ENCODE measurements around the gene TNPO2.

The TNPO2 gene
- 82.7 to 102 reads per million in 2 donors for total RNA-seq

GRCh38 chr19:12723641-12724426, at the start of gene TNPO2:
Gene TNPO2 (minus strand): TSS chr19:12723932. CDS start chr19:12720977, 2,955 bp downstream.
- DNase-seq, result no peak

GRCh38 chr19:12772323-12772722, 48.6 kb upstream of the TNPO2 start:
- DNase-seq, result no peak

DNA sequence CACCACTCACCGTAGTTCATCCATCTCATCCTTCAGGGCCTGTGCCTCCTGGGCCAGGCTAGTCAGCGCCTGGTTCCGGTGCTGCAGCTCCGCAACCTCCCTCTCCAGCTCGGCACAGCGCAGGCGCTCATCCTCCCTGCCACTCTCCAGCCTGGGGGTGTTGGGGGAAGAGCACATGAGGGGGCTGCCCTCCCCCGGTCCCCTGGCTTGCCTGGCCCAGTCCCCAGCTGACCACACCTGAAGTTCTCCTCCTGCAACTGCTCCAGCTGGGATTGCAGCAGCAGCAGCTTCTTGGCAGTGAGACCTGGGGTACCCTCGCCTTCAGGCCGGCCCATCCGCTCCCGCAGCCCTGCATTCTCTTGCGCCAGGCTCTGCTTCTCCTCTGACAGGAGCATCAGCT, 47.2 kb upstream of the TNPO2 start:
- DNase-seq, result no peak

GRCh38 chr19:12769689-12770088, 46.0 kb upstream of the TNPO2 start:
- no peak for DNase-seq

GRCh38 chr19:12767666-12768065, 43.9 kb upstream of the TNPO2 start:
- no peak for DNase-seq

GRCh38 chr19:12767150-12767549, 43.4 kb upstream of the TNPO2 start:
- DNase-seq, result no peak

DNA sequence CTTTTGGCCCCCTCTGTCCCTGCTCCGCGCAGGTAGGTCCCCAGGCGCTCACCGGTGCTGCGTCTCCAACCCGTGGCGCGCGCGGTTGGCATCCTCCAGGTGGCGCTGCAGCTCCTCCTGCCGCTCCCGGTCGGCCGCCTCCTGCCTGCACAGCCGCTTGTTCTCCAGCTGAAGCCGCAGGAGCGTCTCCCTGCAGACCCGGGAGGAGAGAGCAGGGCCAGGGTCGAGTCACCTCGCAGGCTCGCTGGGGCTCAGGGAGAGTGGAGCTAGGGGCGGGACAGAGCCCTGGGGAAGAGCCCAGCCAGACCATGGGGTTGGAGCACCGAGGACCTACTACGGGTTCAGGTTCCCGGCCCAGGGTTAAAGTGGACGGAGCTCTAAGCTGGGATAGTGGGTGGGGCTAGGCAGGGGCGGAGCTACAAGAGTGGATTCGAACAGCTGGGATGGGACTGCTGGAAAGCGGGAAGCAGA, 42.4 kb upstream of the TNPO2 start:
- no peak for DNase-seq

DNA sequence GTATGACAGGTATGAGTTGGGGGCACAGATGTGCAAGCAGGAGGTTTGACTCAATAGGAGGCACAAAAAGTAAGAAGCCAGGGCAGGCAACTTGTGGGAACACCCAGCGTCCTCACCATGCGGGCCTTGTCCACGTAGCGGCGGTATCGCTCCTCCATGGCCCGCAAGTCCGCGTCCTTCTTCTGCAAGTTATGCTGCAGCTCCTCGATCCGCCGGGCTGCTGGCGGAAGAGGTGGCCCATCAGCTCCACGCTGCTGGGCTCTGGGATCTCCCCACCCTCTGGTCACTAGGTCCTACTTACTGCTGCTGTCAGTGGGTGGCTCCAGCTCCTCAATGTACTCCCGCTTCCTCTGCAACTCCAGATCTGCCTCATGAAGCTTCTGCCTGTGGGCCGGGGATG, 41.0 kb upstream of the TNPO2 start:
- no peak for DNase-seq

GRCh38 chr19:12763100-12763499, 39.4 kb upstream of the TNPO2 start:
- DNase-seq, result no peak

DNA sequence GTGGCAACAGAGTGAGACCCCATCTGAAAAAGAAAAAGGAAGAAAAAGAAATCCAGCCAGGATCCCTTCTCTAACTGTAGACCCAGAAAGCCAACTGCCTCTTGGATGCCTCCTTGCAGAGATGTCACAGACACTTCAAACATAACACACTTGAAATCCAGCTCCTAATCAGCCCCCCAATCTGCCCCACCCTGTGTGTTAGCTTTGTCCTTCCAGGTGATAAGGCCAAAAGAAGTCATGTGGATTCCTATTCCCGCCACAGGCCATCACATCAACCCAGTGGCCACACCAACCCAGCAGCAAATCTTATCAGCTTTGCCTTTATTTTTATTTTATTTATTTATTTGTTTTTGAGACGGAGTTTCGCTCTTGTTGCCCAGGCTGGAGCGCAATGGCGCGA, 36.0 kb upstream of the TNPO2 start:
- no peak for DNase-seq

DNA sequence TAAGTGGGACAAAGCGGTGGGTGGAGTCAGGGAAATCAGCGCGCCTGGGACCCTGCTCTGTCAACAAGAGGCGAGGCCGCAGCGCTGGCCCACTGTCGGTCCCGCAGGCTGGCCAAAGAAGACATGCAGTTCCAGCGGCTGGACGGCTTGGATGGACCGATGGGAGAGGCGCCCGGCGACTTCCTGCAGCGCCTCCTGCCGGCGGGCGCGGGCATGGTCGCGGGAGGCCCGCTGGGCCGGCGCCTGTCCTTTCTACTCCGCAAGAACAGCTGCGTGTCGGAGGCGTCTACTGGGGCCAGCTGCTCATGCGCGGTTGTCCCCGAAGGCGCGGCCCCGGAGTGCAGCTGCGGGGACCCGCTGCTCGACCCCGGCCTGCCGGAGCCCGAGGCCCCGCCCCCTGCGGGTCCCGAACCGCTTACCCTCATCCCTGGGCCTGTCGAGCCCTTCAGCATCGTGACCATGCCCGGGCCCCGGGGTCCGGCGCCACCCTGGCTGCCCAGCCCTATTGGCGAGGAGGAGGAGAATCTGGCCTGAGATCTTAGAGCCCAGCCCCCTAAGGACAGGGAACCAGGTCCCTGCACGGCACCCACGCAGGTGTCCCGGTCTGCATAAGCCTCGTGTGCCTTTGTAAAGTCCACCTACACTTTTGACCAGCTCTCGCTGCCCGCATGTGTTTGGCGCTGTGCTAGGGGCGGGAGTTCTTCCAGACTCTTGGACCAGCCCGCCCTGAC, 34.0 kb upstream of the TNPO2 start:
- DNase-seq, result peak; percentile 38

- no peak for DNase-seq
Observed at GRCh38 chr19:12756150-12756883, 32.6 kb upstream of the TNPO2 start.

- DNase-seq, result no peak
Observed at GRCh38 chr19:12754465-12755196, 30.9 kb upstream of the TNPO2 start.

GRCh38 chr19:12752056-12752781, 28.5 kb upstream of the TNPO2 start:
- no peak for DNase-seq

- no peak for DNase-seq
Observed at GRCh38 chr19:12751635-12752034, 27.9 kb upstream of the TNPO2 start, which contains the start of gene BEST2. Gene BEST2 (plus strand): TSS chr19:12751791. CDS start chr19:12752593, 802 bp downstream.

DNA sequence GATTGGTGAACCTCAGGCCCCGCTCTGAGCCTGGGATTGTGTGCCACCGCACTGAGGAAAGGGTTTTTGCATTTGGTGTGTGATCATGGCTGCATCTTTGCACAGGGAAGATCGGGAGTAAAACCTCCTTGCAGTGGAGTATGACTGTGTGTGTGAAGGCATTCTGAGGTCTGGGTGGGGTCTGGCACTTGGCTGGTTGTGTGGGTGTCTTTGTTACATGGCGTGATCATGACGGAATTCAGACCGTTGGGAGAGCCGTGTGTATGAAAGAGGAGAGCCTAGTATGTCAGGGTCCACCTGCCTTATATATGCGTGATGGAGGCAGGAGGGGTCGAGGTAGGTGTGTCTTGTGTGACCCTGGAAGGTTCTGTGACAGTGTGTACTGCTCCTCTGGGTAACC, 27.1 kb upstream of the TNPO2 start:
- no peak for DNase-seq

DNA sequence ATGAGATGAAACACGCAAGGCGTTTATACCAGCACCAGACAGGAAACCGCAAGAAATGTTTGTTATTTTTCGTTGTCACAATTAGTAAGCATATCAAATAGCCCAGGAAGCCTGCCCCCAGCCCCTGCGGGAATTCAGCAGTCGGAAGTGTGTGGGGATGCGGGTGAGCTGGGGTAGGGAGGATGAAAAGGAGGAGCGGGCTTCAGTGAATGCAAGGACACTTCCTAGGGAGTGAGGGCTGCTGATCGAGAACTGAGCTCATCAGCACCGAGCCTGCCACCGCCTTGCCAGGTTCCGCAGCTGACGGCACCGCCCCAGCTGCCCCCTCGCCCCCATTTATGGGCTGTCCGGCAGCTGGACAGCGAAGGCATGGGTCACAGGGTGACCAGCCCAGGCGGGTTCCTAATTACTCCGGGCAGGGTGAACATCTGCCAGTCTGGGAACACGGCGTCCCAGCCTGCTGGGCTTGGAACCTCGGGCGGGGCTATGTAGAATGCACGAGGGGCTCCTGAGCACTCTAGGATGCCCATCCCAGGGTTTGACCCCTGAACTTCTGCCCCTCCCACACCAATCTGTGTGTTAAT, 26.3 kb upstream of the TNPO2 start:
- no peak for DNase-seq

DNA sequence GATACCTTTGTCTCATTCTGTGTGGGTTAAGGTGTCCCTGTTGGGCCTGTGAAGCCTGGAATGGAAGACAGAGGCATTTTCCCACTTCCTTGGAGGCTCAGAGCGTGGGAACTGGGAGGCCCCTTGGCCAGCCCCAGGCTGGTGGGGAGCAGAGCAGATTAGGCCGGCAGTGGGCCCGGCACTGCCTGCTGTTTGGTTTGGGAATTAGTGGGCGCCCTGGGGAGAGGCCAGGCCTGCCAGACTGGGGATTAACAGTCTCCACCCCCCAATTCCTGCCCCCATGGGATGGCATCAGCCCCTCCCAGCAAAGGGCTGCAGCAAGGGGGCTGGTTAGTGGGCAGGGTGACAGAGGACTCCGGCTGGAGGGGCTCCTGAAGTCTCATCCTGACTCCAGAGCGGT, 24.8 kb upstream of the TNPO2 start:
- no peak for DNase-seq

DNA sequence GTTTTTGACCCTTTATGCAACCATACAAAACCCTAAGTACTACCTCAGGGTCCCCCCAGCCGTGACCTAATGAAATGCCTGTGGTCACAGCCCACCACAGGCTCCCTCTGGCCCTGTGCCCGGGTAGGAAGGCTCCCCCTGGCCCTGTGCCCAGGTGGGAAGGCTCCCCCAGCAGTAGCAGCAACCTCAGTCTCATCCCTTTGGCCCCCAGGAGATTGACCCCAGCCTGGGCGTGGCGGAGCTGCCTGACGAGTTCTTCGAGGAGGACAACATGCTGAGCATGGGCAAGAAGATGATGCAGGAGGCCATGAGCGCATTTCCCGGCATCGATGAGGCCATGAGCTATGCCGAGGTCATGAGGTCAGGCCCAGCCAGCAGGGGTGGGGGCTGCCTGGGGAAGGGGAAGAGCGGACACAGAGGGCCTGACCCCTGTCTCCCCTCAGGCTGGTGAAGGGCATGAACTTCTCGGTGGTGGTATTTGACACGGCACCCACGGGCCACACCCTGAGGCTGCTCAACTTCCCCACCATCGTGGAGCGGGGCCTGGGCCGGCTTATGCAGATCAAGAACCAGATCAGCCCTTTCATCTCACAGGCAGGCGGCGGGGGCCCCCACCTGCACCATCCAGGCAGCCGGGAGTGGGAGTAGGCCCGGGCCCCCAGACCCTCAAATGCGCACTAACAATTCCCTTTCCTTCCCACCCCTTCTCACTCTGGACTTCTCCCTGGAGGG, 21.6 kb upstream of the TNPO2 start:
- no peak for DNase-seq

DNA sequence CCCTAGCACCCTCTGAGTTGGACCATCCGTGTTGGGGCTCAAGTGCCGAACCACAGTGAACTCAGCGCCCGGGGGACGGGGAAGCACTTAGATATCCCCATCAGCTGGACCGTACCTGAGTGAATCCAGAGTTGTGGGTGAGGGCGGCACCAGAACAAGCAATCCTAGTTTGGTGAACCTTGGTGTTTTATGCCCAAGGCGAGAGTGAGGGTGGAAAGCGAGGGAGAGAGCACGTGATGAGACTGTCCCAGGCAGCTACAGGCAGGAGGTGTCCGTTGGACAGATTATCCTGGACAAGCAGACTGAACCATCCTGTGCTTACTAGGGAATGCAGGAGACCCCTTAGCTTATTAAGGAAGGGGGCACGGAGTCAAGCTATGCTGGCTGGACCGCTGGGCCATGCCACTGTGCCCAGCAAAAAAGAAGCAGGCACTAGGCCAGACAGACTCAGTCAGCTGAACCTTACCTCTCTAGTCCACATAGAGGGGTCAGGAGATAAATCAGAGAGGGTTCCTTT, 14.2 kb upstream of the TNPO2 start:
- no peak for DNase-seq
